Natural killer cell (primary cell): ENCODE measurements around the gene CA12. TPM values are rescaled to one million over a fixed set of nuclear protein-coding genes. Genes with fewer than 3 reads are reported as not detected.

Experiments
- ATAC-seq, 3 donors: fragments of 150-1000 bp in 2 of 3; fragments of 200-7000 bp in 1 of 3; cut with Tn5 transposase; 1 replicate in 1 of 3; 2 replicates in 2 of 3; pipeline ENCODE4 v1.10.0; 2021; ENCODE audit warnings: mild to moderate bottlenecking in 2 of 3, moderate library complexity in 2 of 3
- DNase-seq, 2 donors: peaks; one replicate each; pipeline versions ENCODE4 v3.0.0 to v3.0.0-alpha.2; 2013 to 2021; ENCODE audit warnings: mixed read lengths in 1 of 2
- H3K27ac ChIP-seq: one replicate; pipeline ENCODE4 v1.5.1; 2013; ENCODE audit warnings: mild to moderate bottlenecking, low read length
- H3K27me3 ChIP-seq: one replicate; pipeline ENCODE4 v1.6.1; 2013; ENCODE audit warnings: low read length; ENCODE audit not compliant: control insufficient read depth, insufficient read depth
- H3K36me3 ChIP-seq: one replicate; pipeline ENCODE4 v1.6.1; 2013; ENCODE audit warnings: low read length; ENCODE audit not compliant: control insufficient read depth, insufficient read depth
- H3K4me1 ChIP-seq: one replicate; pipeline ENCODE4 v1.6.1; 2013; ENCODE audit warnings: low read length; ENCODE audit not compliant: control insufficient read depth, insufficient read depth
- H3K4me3 ChIP-seq: one replicate; pipeline ENCODE4 v1.5.1; 2013; ENCODE audit warnings: low read length
- H3K9me3 ChIP-seq: one replicate; pipeline ENCODE4 v1.6.1; 2013; ENCODE audit warnings: low read length; ENCODE audit not compliant: control insufficient read depth, insufficient read depth
- H3K27ac Mint-ChIP-seq, 2 donors: one replicate each; pipeline ENCODE4 v1.8.0; 2022; ENCODE audit warnings: mild to moderate bottlenecking in 2 of 2, mixed read lengths in 2 of 2, moderate library complexity in 1 of 2
- H3K27me3 Mint-ChIP-seq, 2 donors: one replicate each; pipeline ENCODE4 v1.8.0; 2022; ENCODE audit warnings: low read depth in 2 of 2, mixed read lengths in 2 of 2
- H3K36me3 Mint-ChIP-seq: one replicate; pipeline ENCODE4 v1.8.0; 2022; ENCODE audit warnings: mixed read lengths
- H3K4me1 Mint-ChIP-seq, 2 donors: one replicate each; pipeline ENCODE4 v1.8.0; 2022; ENCODE audit warnings: mixed read lengths in 2 of 2
- H3K4me3 Mint-ChIP-seq: one replicate; pipeline ENCODE4 v1.8.0; 2022; ENCODE audit warnings: mild to moderate bottlenecking, moderate library complexity, mixed read lengths
- H3K9me3 Mint-ChIP-seq, 2 donors: one replicate each; pipeline ENCODE4 v1.8.0; 2022; ENCODE audit warnings: mixed read lengths in 2 of 2
- WGBS: methylation state at CpG from one replicate; pipeline ENCODE4 v1.1.7; 2013; ENCODE audit warnings: missing lambda C conversion rate; ENCODE audit not compliant: insufficient coverage; 5-methylcytosine and 5-hydroxymethylcytosine counted together
- intact Hi-C: fragments of 100-400 bp; cut with micrococcal nuclease; formaldehyde crosslinking; loops from one replicate; pipeline ENCODE4 v1.14.2; 2022
- total RNA-seq, 4 donors: library from RNA; stranded (reverse); fragments of 120-200 nt in 1 of 4; gene quantifications; one replicate each; pipeline versions ENCODE4 v1.2.3 to v1.2.4, GENCODE V29; 2013 to 2022
- TF ChIP-seq, protein P1 (sequence below): fragments of 200-600 bp; IDR thresholded peaks from one replicate; pipeline ENCODE4 v1.8.0; 2022; ENCODE audit warnings: antibody characterized with exemption

CA12 gene
- total RNA-seq, 3 donors from 2014 or later (not counting 1 experiment from before 2014, with no cell fraction given) = not detected

- H3K27me3 ChIP-seq = no peaks in the 10 kb centered on the region
- H3K36me3 Mint-ChIP-seq = no peaks in the 10 kb centered on the region
- H3K9me3 Mint-ChIP-seq = no peaks in the 10 kb centered on the region
- H3K4me3 Mint-ChIP-seq = no peak overlapping the region
- intact Hi-C loops = no loop called here
- TF ChIP-seq, protein P1, sequence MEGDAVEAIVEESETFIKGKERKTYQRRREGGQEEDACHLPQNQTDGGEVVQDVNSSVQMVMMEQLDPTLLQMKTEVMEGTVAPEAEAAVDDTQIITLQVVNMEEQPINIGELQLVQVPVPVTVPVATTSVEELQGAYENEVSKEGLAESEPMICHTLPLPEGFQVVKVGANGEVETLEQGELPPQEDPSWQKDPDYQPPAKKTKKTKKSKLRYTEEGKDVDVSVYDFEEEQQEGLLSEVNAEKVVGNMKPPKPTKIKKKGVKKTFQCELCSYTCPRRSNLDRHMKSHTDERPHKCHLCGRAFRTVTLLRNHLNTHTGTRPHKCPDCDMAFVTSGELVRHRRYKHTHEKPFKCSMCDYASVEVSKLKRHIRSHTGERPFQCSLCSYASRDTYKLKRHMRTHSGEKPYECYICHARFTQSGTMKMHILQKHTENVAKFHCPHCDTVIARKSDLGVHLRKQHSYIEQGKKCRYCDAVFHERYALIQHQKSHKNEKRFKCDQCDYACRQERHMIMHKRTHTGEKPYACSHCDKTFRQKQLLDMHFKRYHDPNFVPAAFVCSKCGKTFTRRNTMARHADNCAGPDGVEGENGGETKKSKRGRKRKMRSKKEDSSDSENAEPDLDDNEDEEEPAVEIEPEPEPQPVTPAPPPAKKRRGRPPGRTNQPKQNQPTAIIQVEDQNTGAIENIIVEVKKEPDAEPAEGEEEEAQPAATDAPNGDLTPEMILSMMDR = no peak
- peaks cover 11 to 14% of the 10 kb centered on the region in 2 donors for H3K4me1 Mint-ChIP-seq
- DNase-seq = peak in 1 of 2 donors; percentile 13
- no peak overlapping the region for H3K27ac Mint-ChIP-seq
- H3K27ac ChIP-seq = no peak overlapping the region
- peaks cover 9% of the 10 kb centered on the region for H3K4me1 ChIP-seq
- WGBS = 57% methylated on average over 6 of the region's 6 CpGs
- no peaks in the 10 kb centered on the region for H3K9me3 ChIP-seq
- H3K4me3 ChIP-seq = no peak overlapping the region
- no peaks in the 10 kb centered on the region for H3K36me3 ChIP-seq
- no peaks in the 10 kb centered on the region for H3K27me3 Mint-ChIP-seq
- peak in 2 of 3 donors; percentile 36 to 60 for ATAC-seq
These were observed 85.5 kb downstream of the CA12 start for GRCh38 chr15:63296195-63296594.

GRCh38 chr15:63295341-63295740, 86.3 kb downstream of the CA12 start:
- H3K9me3 Mint-ChIP-seq = no peaks in the 10 kb centered on the region
- H3K36me3 Mint-ChIP-seq = no peaks in the 10 kb centered on the region
- TF ChIP-seq, protein P1 = no peak
- no peak overlapping the region for H3K4me3 ChIP-seq
- peaks cover 11 to 14% of the 10 kb centered on the region in 2 donors for H3K4me1 Mint-ChIP-seq
- H3K27ac Mint-ChIP-seq = peak overlapping the region in 1 of 2 donors; percentile 9
- ATAC-seq (no peak), DNase-seq (no peak)
- intact Hi-C loops = no loop called here
- no peaks in the 10 kb centered on the region for H3K27me3 ChIP-seq
- no peak overlapping the region for H3K27ac ChIP-seq
- no peaks in the 10 kb centered on the region for H3K36me3 ChIP-seq
- H3K4me1 ChIP-seq = peaks cover 9% of the 10 kb centered on the region
- no peaks in the 10 kb centered on the region for H3K27me3 Mint-ChIP-seq
- H3K4me3 Mint-ChIP-seq = no peak overlapping the region
- H3K9me3 ChIP-seq = no peaks in the 10 kb centered on the region

- no peaks in the 10 kb centered on the region for H3K9me3 ChIP-seq
- no peaks in the 10 kb centered on the region for H3K36me3 ChIP-seq
- Mint-ChIP-seq H3K4me3 (no peak overlapping the region), H3K27me3 (no peaks in the 10 kb centered on the region), H3K36me3 (no peaks in the 10 kb centered on the region), H3K9me3 (no peaks in the 10 kb centered on the region), H3K27ac (no peak overlapping the region), H3K4me1 (peaks cover 11 to 14% of the 10 kb centered on the region in 2 donors)
- WGBS = 100% methylated on average over 2 of the region's 3 CpGs
- no peak overlapping the region for H3K27ac ChIP-seq
- TF ChIP-seq, protein P1 = no peak
- peaks cover 9% of the 10 kb centered on the region for H3K4me1 ChIP-seq
- intact Hi-C loops = no loop called here
- H3K27me3 ChIP-seq = no peaks in the 10 kb centered on the region
- no peak for ATAC-seq
- DNase-seq = no peak
- no peak overlapping the region for H3K4me3 ChIP-seq
These were observed 87.3 kb downstream of the CA12 start for GRCh38 chr15:63294359-63294758.

DNA sequence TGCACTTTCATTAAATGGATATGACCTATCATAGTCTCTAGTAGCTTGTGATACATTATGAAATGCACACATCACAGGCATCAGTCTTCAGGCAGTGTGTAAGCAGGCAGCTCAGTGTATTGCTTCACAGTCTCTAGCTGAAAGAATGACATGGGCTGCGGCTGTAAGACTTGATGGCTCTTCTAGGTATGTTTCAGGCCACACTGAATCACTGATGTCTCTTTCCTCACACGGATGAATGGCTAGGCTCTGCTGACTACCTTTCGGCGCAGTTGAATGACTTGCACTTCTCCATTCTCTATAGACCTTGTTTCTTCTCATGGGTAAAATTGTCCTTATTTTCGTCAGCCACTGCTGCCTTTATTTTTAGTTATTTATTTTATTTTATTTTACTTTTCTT, 88.9 kb downstream of the CA12 start:
- Histone ChIP-seq H3K9me3 (no peaks in the 10 kb centered on the region), H3K4me1 (peaks cover 9% of the 10 kb centered on the region), H3K27me3 (no peaks in the 10 kb centered on the region), H3K4me3 (no peak overlapping the region), H3K27ac (no peak overlapping the region), H3K36me3 (no peaks in the 10 kb centered on the region)
- Mint-ChIP-seq H3K4me3 (no peak overlapping the region), H3K27me3 (no peaks in the 10 kb centered on the region), H3K36me3 (peaks cover 5% of the 10 kb centered on the region), H3K4me1 (peaks cover 17 to 19% of the 10 kb centered on the region in 2 donors), H3K27ac (no peak overlapping the region), H3K9me3 (no peaks in the 10 kb centered on the region)
- TF ChIP-seq, protein P1 = no peak
- intact Hi-C loops = no loop called here
- DNase-seq = no peak
- no peak for ATAC-seq
- WGBS = 95% methylated on average over 4 of the region's 5 CpGs
